CD8-positive, alpha-beta memory T cell (primary cell): ENCODE results near the gene MYO6. TPM values are rescaled to one million over a fixed set of nuclear protein-coding genes. Genes with fewer than 3 reads are reported as not detected.
A peak's percentile ranks its signal among the peaks of the same experiment; 100 is the strongest.

ENCODE experiments used
- CTCF ChIA-PET: fragments of 350-600 bp; sonication (Branson Sonifier 250); formaldehyde crosslinking; loops from one replicate; lab custom pipeline; 2021; ENCODE audit warnings: antibody characterized with exemption; lab: Charles Lee
- POLR2A ChIA-PET: fragments of 350-600 bp; sonication (Branson Sonifier 250); formaldehyde crosslinking; loops from one replicate; lab custom pipeline; 2021; ENCODE audit warnings: antibody characterized with exemption; lab: Charles Lee
- DNase-seq, 5 donors: peaks; one replicate each; pipeline versions ENCODE4 v3.0.0 to v3.0.0-alpha.2; 2020 to 2022; ENCODE audit warnings: mixed read lengths in 1 of 5
- H3K27ac ChIP-seq: one replicate; pipeline ENCODE4 v1.7.0; 2013; ENCODE audit warnings: low read depth, mild to moderate bottlenecking, low read length, moderate library complexity
- H3K27me3 ChIP-seq: 2 replicates; pipeline ENCODE4 v1.7.0; 2013; ENCODE audit warnings: low read length, mild to moderate bottlenecking; ENCODE audit not compliant: insufficient read depth, poor library complexity, severe bottlenecking
- H3K36me3 ChIP-seq: 2 replicates; pipeline ENCODE4 v1.7.0; 2013; ENCODE audit warnings: mild to moderate bottlenecking, low read length, moderate library complexity; ENCODE audit not compliant: insufficient read depth
- H3K4me1 ChIP-seq: 2 replicates; pipeline ENCODE4 v1.7.0; 2013; ENCODE audit warnings: mild to moderate bottlenecking, low read length, moderate library complexity; ENCODE audit not compliant: insufficient read depth
- H3K4me3 ChIP-seq: 2 replicates; pipeline ENCODE4 v1.7.0; 2013; ENCODE audit warnings: mild to moderate bottlenecking, low read length
- H3K9me3 ChIP-seq: 2 replicates; pipeline ENCODE4 v1.7.0; 2013; ENCODE audit warnings: mild to moderate bottlenecking, low read length
- H3K27ac Mint-ChIP-seq, 8 donors: one replicate each; pipeline ENCODE4 v1.8.0; 2020 to 2021; ENCODE audit warnings: mixed read lengths in 8 of 8, mild to moderate bottlenecking in 6 of 8, inconsistent platforms in 3 of 8, moderate library complexity in 3 of 8
- H3K27me3 Mint-ChIP-seq, 2 donors: one replicate each; pipeline ENCODE4 v1.8.0; 2020 to 2021; ENCODE audit warnings: mixed read lengths in 2 of 2, mild to moderate bottlenecking in 1 of 2, moderate library complexity in 1 of 2
- H3K36me3 Mint-ChIP-seq, 3 donors: one replicate each; pipeline ENCODE4 v1.8.0; 2020 to 2021; ENCODE audit warnings: mixed read lengths in 3 of 3, inconsistent platforms in 1 of 3, mild to moderate bottlenecking in 1 of 3
- H3K4me1 Mint-ChIP-seq, 3 donors: one replicate each; pipeline ENCODE4 v1.8.0; 2020 to 2021; ENCODE audit warnings: mixed read lengths in 3 of 3, inconsistent platforms in 1 of 3, mild to moderate bottlenecking in 1 of 3
- H3K4me3 Mint-ChIP-seq, 7 donors: one replicate each; pipeline ENCODE4 v1.8.0; 2020 to 2021; ENCODE audit warnings: mixed read lengths in 7 of 7, mild to moderate bottlenecking in 6 of 7, moderate library complexity in 4 of 7, inconsistent platforms in 2 of 7
- H3K9me3 Mint-ChIP-seq, 5 donors: one replicate each; pipeline ENCODE4 v1.8.0; 2020 to 2022; ENCODE audit warnings: mixed read lengths in 5 of 5, mild to moderate bottlenecking in 3 of 5, moderate library complexity in 2 of 5, inconsistent platforms in 1 of 5
- polyA plus RNA-seq: library from polyadenylated mRNA; unstranded; fragments of 300-500 nt; fragmentation: Illumina TruSeq; gene quantifications from one replicate; pipeline ENCODE4 v1.2.3, GENCODE V29; 2021
- total RNA-seq, 2 experiments: library from RNA; stranded (reverse); gene quantifications; one replicate each; pipeline ENCODE4 v1.2.3, GENCODE V29; 2021

The MYO6 gene
- total and polyA plus RNA-seq, 3 experiments from 2014 or later: 5.4 to 6.5 (median 5.8) TPM

DNA sequence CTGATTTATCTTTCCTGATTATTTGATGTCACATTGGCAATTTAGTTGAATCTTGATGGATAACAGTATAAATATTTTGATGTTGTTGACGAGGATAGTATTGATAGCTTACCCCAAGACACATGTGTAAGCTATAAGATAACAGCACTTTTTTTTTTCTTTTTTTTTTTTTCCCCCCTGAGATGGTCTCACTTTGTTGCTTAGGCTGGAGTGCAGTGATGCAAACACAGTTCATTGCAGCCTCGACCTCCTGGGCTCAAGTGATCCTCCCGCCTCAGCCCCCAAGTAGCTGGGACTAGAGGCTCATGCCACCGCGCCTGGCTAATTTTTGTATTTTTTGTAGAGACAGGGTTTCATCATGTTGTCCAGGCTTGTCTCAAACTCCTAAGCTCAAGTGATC lies 21.8 kb downstream of the MYO6 start:
- Mint-ChIP-seq H3K4me1 (peaks cover 0 to 4% (median 3%) of the 10 kb centered on the region in 3 donors), H3K36me3 (no peaks in the 10 kb centered on the region), H3K27ac (no peak overlapping the region), H3K4me3 (no peak overlapping the region), H3K27me3 (no peaks in the 10 kb centered on the region), H3K9me3 (no peaks in the 10 kb centered on the region)
- no peak overlapping the region for H3K27ac ChIP-seq
- H3K4me1 ChIP-seq: no peaks in the 10 kb centered on the region
- no peak for DNase-seq
- ChIA-PET POLR2A (no interaction called here), CTCF (no interaction called here)
- no peaks in the 10 kb centered on the region for H3K36me3 ChIP-seq
- H3K4me3 ChIP-seq: no peak overlapping the region
- H3K9me3 ChIP-seq: no peaks in the 10 kb centered on the region
- no peaks in the 10 kb centered on the region for H3K27me3 ChIP-seq

DNA sequence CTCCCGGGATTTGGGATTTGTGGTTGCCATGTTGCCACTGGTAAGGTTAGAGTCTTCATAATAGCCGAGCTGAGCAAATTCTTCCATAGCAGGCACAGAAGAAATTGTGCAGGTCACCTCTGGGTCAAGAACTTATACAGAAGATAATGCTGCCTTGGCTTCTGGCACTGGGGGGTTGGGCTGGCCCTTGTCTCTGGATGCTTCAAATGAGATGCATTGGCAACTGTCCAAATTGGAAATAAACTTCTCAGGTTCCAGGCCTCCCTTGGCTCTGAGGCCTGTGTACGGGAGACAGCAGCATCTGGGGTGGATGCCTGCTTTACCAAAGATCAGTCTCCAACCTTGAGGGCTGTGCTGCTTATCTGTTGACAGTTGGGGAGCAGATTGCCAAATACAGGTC lies 26.2 kb downstream of the MYO6 start:
- Mint-ChIP-seq H3K27ac (peak overlapping the region in 1 of 8 donors; percentile 11), H3K36me3 (no peaks in the 10 kb centered on the region), H3K9me3 (no peaks in the 10 kb centered on the region), H3K27me3 (no peaks in the 10 kb centered on the region), H3K4me3 (no peak overlapping the region), H3K4me1 (peaks cover 0 to 5% (median 1%) of the 10 kb centered on the region in 3 donors)
- ChIA-PET CTCF (no interaction called here), POLR2A (no interaction called here)
- no peaks in the 10 kb centered on the region for H3K36me3 ChIP-seq
- no peak overlapping the region for H3K27ac ChIP-seq
- H3K9me3 ChIP-seq: no peaks in the 10 kb centered on the region
- DNase-seq: no peak
- no peaks in the 10 kb centered on the region for H3K4me1 ChIP-seq
- H3K4me3 ChIP-seq: no peak overlapping the region
- H3K27me3 ChIP-seq: no peaks in the 10 kb centered on the region

DNA sequence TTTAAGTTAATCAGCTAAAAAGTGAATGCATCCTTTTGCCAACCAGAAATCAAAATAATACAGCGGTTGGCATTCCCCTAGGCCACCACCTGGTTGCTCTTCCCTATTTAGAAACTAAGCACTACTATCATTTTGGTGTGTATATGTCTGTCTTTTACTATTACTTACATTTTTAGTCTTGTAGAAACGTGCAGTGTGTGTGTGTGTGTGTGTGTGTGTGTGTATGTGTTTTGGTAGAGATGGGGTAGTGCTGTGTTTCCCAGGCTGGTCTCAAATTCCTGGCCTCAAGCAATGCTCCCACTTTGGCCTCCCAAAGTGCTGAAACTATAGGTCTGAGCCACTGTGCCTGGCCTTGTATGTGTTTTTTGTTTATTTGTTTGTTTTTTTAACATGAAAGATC lies 27.4 kb downstream of the MYO6 start:
- Mint-ChIP-seq H3K27ac (no peak overlapping the region), H3K9me3 (no peaks in the 10 kb centered on the region), H3K4me3 (no peak overlapping the region), H3K27me3 (no peaks in the 10 kb centered on the region), H3K36me3 (no peaks in the 10 kb centered on the region), H3K4me1 (peaks cover 5 to 11% (median 6%) of the 10 kb centered on the region in 3 donors)
- DNase-seq: no peak
- H3K36me3 ChIP-seq: no peaks in the 10 kb centered on the region
- ChIA-PET CTCF (no interaction called here), POLR2A (no interaction called here)
- no peak overlapping the region for H3K27ac ChIP-seq
- no peaks in the 10 kb centered on the region for H3K9me3 ChIP-seq
- no peaks in the 10 kb centered on the region for H3K27me3 ChIP-seq
- H3K4me3 ChIP-seq: no peak overlapping the region
- no peaks in the 10 kb centered on the region for H3K4me1 ChIP-seq

DNA sequence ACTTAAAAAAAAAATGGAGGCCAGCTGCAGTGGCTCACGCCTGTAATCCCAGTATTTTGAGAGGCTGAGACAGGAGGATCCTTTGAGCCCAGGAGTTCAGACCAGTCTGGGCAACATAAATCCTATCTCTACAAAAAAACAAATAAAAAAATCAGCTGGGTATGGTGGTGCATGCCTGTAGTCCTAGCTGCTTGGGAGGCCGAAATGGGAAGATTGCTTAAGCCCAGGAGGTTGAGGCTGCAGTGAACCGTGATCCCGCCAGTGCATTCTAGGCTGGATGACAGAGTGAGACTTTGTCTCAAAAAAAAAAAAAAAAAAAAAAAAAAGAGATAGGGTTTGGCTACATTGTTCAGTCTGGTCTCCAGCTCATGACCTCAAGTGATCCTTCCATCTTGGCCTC lies 29.7 kb downstream of the MYO6 start:
- CTCF ChIA-PET: no interaction called here
- Mint-ChIP-seq H3K36me3 (peaks cover 0 to 3% (median 0%) of the 10 kb centered on the region in 3 donors), H3K27ac (no peak overlapping the region), H3K4me1 (peaks cover 13 to 26% (median 14%) of the 10 kb centered on the region in 3 donors), H3K27me3 (peaks cover 0 to 4% of the 10 kb centered on the region in 2 donors), H3K9me3 (no peaks in the 10 kb centered on the region), H3K4me3 (no peak overlapping the region)
- Histone ChIP-seq H3K36me3 (no peaks in the 10 kb centered on the region), H3K27me3 (no peaks in the 10 kb centered on the region), H3K27ac (no peak overlapping the region), H3K4me3 (no peak overlapping the region), H3K9me3 (no peaks in the 10 kb centered on the region), H3K4me1 (no peaks in the 10 kb centered on the region)
- DNase-seq: no peak
- POLR2A ChIA-PET: interaction anchor here (0.7 kb wide), 1 partner anchor 90 kb away, joined by 5 read pairs; no protein-coding TSS in a partner anchor

DNA sequence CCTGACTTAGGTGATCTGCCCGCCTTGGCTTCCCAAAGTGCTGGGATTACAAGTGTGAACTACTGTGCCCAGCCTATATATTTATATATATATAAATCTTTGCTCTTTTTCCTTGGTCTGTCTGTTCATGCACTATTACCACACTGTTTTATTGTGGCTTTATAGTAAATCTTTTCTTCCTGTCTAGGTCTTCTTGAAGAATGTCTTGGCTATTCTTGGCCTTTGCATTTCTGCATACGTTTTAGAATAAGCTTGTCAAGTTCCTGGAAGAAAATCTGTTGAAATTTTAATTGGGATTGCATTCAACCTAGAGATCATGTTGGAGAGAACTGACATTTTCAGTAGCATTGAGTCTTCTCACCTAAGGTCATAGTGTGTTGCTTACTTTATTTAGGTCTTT lies 37.1 kb downstream of the MYO6 start:
- ChIA-PET POLR2A (no interaction called here), CTCF (no interaction called here)
- Histone ChIP-seq H3K36me3 (no peaks in the 10 kb centered on the region), H3K4me3 (no peak overlapping the region), H3K27ac (no peak overlapping the region), H3K27me3 (no peaks in the 10 kb centered on the region), H3K9me3 (no peaks in the 10 kb centered on the region), H3K4me1 (no peaks in the 10 kb centered on the region)
- H3K36me3 Mint-ChIP-seq: peaks cover 0 to 13% (median 0%) of the 10 kb centered on the region in 3 donors
- no peaks in the 10 kb centered on the region for H3K9me3 Mint-ChIP-seq
- no peak overlapping the region for H3K27ac Mint-ChIP-seq
- no peak overlapping the region for H3K4me3 Mint-ChIP-seq
- no peak for DNase-seq
- H3K27me3 Mint-ChIP-seq: peaks cover 4% of the 10 kb centered on the region in 2 donors
- H3K4me1 Mint-ChIP-seq: peaks cover 10 to 18% (median 13%) of the 10 kb centered on the region in 3 donors

DNA sequence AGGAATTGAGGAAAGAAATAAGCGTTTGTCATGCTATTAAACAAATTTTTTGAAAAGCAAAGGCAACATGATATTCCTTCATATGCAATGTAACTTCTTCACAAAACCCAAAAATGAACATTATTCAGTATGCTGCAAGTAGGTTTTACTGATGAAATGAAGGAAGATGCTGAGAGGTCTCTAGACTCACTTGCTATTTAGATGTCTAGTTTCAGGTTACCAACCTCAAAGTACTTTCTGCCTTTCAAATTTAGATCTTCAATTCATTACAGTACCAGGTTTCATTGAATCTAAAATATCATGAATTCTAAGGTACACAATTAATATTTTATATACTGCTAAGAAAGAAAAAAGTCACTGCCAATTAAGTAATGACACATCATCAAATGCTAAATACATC lies 39.9 kb downstream of the MYO6 start:
- Mint-ChIP-seq H3K9me3 (no peaks in the 10 kb centered on the region), H3K27me3 (peaks cover 0 to 4% of the 10 kb centered on the region in 2 donors), H3K4me1 (peaks cover 0 to 2% (median 0%) of the 10 kb centered on the region in 3 donors), H3K36me3 (peaks cover 0 to 10% (median 0%) of the 10 kb centered on the region in 3 donors), H3K27ac (no peak overlapping the region), H3K4me3 (no peak overlapping the region)
- DNase-seq: no peak
- Histone ChIP-seq H3K9me3 (no peaks in the 10 kb centered on the region), H3K27me3 (no peaks in the 10 kb centered on the region), H3K27ac (no peak overlapping the region), H3K36me3 (no peaks in the 10 kb centered on the region), H3K4me1 (no peaks in the 10 kb centered on the region), H3K4me3 (no peak overlapping the region)
- CTCF ChIA-PET: no interaction called here
- POLR2A ChIA-PET: no interaction called here

DNA sequence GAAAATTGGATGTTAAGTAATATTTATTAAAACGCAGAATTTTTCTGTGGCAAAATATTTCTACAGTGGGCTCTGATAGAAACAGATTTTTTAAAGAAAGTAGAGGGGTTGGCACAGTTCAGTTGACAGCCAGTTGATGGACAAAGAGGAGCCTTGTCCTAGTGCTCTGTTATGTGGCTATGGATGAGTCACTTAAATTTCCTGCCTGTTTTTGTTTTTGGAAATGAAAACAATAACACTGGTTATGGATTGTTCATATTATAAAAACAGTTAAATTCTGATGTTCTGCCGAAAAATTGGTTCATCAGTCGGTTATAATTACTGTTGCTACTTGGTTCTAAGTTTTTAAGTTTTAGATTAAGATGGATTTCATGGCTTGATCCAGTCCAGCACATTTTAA lies 42.8 kb downstream of the MYO6 start:
- Histone ChIP-seq H3K27me3 (no peaks in the 10 kb centered on the region), H3K4me3 (no peak overlapping the region), H3K27ac (no peak overlapping the region), H3K36me3 (no peaks in the 10 kb centered on the region), H3K9me3 (no peaks in the 10 kb centered on the region), H3K4me1 (no peaks in the 10 kb centered on the region)
- no peak for DNase-seq
- CTCF ChIA-PET: no interaction called here
- peaks cover 0 to 4% of the 10 kb centered on the region in 2 donors for H3K27me3 Mint-ChIP-seq
- H3K9me3 Mint-ChIP-seq: peaks cover 0 to 2% (median 0%) of the 10 kb centered on the region in 5 donors
- peaks cover 0 to 6% (median 0%) of the 10 kb centered on the region in 3 donors for H3K36me3 Mint-ChIP-seq
- H3K4me1 Mint-ChIP-seq: no peaks in the 10 kb centered on the region
- no peak overlapping the region for H3K27ac Mint-ChIP-seq
- POLR2A ChIA-PET: no interaction called here
- no peak overlapping the region for H3K4me3 Mint-ChIP-seq

DNA sequence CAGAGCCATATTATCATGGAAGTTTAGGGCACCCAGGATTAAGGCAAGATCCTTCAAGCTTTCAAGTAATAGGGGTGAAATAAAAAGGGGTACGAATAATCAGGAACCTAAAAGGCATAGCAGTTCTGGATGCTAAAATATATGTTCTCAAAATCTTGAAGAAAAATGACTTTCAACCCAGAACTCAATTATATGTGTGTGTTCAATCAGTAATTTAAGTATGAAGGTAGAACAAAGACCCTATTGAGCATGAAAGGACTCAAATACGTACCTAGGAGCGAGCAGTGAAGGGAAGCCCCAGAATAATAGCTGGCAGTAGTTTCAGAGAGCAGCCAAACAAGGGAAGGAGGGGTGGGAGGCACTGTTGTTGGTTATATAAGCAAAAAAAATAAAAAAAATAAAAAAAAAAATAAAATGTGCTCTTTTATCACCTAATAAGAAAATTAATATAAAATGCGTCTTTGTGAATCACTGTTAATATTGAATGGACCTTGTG lies 45.4 kb downstream of the MYO6 start:
- Histone ChIP-seq H3K4me3 (no peak overlapping the region), H3K36me3 (no peaks in the 10 kb centered on the region), H3K27me3 (no peaks in the 10 kb centered on the region), H3K4me1 (no peaks in the 10 kb centered on the region), H3K27ac (no peak overlapping the region), H3K9me3 (no peaks in the 10 kb centered on the region)
- no peaks in the 10 kb centered on the region for H3K36me3 Mint-ChIP-seq
- no peaks in the 10 kb centered on the region for H3K4me1 Mint-ChIP-seq
- no peak for DNase-seq
- H3K27me3 Mint-ChIP-seq: peaks cover 0 to 1% of the 10 kb centered on the region in 2 donors
- H3K4me3 Mint-ChIP-seq: no peak overlapping the region
- peaks cover 0 to 2% (median 0%) of the 10 kb centered on the region in 5 donors for H3K9me3 Mint-ChIP-seq
- peak overlapping the region in 1 of 8 donors; percentile 8 for H3K27ac Mint-ChIP-seq
- ChIA-PET CTCF (no interaction called here), POLR2A (no interaction called here)
